Activated naive CD4-positive, alpha-beta T cell treated with anti-CD3 and anti-CD28 coated beads, Interleukin-2, amount 50 U/mL, for 24 hours (primary cell): ENCODE data around the gene HEXIM1.
A peak's percentile ranks its signal among the peaks of the same experiment; 100 is the strongest.
"Not testable (repeated sequence)": the region's sequence is repeated elsewhere in the genome, so short reads cannot be mapped to it uniquely, and the experiment has no call there.

Source experiments
- H3K27ac Mint-ChIP-seq: one replicate; pipeline ENCODE4 v1.8.0; 2021; ENCODE audit warnings: mild to moderate bottlenecking, mixed read lengths
- H3K27me3 Mint-ChIP-seq: one replicate; pipeline ENCODE4 v1.8.0; 2021; ENCODE audit warnings: mixed read lengths
- H3K36me3 Mint-ChIP-seq: one replicate; pipeline ENCODE4 v1.8.0; 2021; ENCODE audit warnings: mixed read lengths
- H3K4me1 Mint-ChIP-seq: one replicate; pipeline ENCODE4 v1.8.0; 2021; ENCODE audit warnings: mixed read lengths
- H3K4me3 Mint-ChIP-seq: one replicate; pipeline ENCODE4 v1.8.0; 2021; ENCODE audit warnings: mild to moderate bottlenecking, mixed read lengths
- H3K9me3 Mint-ChIP-seq: one replicate; pipeline ENCODE4 v1.8.0; 2021; ENCODE audit warnings: mixed read lengths

The HEXIM1 gene

GRCh38 chr17:45120558-45120957 is 27.7 kb upstream of the HEXIM1 start:
- H3K9me3 Mint-ChIP-seq = no peaks in the 10 kb centered on the region
- no peaks in the 10 kb centered on the region for H3K36me3 Mint-ChIP-seq
- H3K27me3 Mint-ChIP-seq = no peaks in the 10 kb centered on the region
- no peak overlapping the region for H3K4me3 Mint-ChIP-seq
- no peaks in the 10 kb centered on the region for H3K4me1 Mint-ChIP-seq
- H3K27ac Mint-ChIP-seq = no peak overlapping the region

GRCh38 chr17:45121055-45121454 is 27.2 kb upstream of the HEXIM1 start:
- Mint-ChIP-seq H3K4me1 (no peaks in the 10 kb centered on the region), H3K27ac (no peak overlapping the region), H3K4me3 (no peak overlapping the region), H3K36me3 (no peaks in the 10 kb centered on the region), H3K27me3 (no peaks in the 10 kb centered on the region), H3K9me3 (no peaks in the 10 kb centered on the region)

DNA sequence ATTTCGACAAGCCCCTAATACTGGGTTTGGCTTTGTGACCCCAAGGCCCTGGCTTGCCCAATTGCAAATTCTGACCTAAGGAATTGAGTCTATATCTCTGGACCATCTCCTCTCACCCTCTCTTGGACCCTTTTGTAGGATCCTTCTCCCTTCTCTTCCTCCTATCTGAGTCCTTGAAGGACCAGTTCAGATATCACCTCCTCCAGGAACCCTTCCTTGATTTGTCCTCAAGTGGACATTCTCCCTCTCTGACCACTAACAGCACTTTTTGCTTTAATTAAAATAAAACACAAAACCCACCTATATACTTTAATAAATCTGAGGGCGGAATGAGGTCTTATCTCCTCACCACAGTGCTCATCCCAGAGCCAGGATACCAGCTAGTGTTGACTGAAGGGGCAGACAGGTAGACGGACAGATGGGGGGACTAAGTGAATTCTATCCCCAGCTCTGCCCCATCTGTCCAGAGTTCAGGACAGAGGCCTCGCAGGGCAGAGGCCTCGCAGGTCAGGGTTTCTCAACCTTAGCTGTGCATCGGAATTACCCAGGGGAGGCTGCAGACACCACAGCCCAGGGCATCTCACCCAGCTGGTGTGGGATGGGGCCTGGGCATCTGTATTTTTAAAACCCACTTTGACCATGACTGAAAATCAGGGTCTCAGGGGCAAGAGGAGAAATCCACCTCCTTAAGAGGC is 25.1 kb upstream of the HEXIM1 start:
- no peaks in the 10 kb centered on the region for H3K9me3 Mint-ChIP-seq
- H3K27me3 Mint-ChIP-seq = no peaks in the 10 kb centered on the region
- no peaks in the 10 kb centered on the region for H3K36me3 Mint-ChIP-seq
- H3K27ac Mint-ChIP-seq = no peak overlapping the region
- H3K4me3 Mint-ChIP-seq = no peak overlapping the region
- H3K4me1 Mint-ChIP-seq = no peaks in the 10 kb centered on the region

DNA sequence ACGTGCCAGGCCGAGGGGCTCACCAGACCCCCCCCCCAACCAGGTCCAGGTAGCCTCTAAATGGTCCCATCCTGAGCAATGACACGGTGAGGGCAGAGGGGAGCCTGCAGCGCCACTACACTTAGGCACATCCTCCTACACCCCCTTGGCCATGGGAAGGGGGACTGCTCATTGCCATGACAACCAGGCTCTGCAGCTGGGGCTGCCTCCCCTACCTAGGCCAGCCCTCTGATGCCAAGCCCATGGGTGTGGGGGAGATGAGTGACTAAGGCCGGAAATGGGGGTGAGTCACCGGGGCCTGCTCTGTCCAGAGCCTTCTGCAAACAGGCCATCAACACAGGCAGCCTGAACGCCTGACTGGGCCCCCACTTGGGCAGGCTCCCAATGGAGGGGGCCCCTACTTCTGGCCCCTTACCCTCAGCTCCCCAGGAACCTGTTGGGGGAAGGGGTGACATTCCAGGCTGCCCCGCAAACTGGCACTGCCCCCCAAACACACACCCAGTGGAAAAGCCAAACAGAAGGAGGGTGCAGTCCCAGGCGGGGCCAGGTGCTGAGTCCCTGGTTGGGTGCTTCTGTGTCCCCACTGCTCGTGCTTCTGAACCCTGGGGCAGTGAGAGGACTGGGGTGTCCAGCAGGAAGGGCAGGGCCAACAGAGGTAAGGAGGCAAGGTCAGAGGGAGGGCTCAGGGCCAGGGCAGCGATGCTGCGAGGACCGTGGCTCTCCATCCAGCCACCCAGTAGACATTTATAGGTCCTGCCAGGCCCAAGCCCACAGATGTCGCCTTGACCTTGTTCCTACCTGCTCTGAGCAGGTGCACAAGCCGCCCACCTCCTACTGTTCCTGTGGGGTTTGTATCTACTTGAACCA is 24.1 kb upstream of the HEXIM1 start:
- Mint-ChIP-seq H3K27ac (no peak overlapping the region), H3K4me3 (no peak overlapping the region)

GRCh38 chr17:45124797-45125122 is 23.5 kb upstream of the HEXIM1 start:
- not testable (repeated sequence) for H3K9me3 Mint-ChIP-seq, H3K27me3 Mint-ChIP-seq, H3K4me3 Mint-ChIP-seq, H3K27ac Mint-ChIP-seq, H3K36me3 Mint-ChIP-seq, H3K4me1 Mint-ChIP-seq

More for the DNA sequence above, 24.1 kb upstream of the HEXIM1 start:
- Mint-ChIP-seq H3K36me3 (no peaks in the 10 kb centered on the region), H3K4me1 (no peaks in the 10 kb centered on the region), H3K27me3 (no peaks in the 10 kb centered on the region), H3K9me3 (no peaks in the 10 kb centered on the region)

DNA sequence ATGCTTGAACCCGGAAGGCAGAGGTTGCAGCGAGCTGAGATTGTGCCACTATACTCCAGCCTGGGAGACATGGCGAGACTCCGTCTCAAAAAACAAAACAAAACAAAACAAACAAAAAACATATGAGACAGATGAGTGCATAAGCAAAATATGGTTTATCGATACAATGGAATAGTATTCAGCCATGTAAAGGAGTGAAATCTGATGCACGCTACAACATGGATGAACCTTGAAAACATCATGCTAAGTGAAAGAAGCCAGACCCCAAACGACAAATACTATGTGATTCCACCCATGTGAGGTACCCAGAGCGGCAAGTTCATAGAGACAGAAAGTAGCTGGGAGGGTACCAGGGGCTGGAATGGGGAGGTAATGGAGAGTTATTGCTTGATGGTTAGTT is 22.8 kb upstream of the HEXIM1 start:
- H3K27me3 Mint-ChIP-seq = no peaks in the 10 kb centered on the region
- no peaks in the 10 kb centered on the region for H3K4me1 Mint-ChIP-seq
- H3K36me3 Mint-ChIP-seq = no peaks in the 10 kb centered on the region
- H3K9me3 Mint-ChIP-seq = no peaks in the 10 kb centered on the region
- no peak overlapping the region for H3K4me3 Mint-ChIP-seq
- peak overlapping the region; percentile 46 for H3K27ac Mint-ChIP-seq

DNA sequence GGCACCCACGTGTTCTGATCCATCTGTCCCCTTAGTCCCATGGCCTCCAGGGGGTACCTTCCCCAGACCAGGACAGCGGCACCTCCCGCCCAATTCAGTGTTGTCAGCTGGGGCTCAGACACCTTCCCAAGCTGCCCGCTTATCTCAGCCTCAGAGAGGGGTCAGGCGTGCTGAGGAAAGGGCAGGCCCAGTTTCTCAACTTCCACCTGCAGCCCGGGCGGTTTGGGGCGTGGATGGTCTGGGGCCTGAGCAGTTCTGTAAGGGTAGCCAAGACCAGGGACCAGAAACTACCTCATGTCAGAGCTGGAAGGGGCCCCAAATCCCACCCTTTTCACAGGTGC is 21.1 kb upstream of the HEXIM1 start:
- no peaks in the 10 kb centered on the region for H3K27me3 Mint-ChIP-seq

DNA sequence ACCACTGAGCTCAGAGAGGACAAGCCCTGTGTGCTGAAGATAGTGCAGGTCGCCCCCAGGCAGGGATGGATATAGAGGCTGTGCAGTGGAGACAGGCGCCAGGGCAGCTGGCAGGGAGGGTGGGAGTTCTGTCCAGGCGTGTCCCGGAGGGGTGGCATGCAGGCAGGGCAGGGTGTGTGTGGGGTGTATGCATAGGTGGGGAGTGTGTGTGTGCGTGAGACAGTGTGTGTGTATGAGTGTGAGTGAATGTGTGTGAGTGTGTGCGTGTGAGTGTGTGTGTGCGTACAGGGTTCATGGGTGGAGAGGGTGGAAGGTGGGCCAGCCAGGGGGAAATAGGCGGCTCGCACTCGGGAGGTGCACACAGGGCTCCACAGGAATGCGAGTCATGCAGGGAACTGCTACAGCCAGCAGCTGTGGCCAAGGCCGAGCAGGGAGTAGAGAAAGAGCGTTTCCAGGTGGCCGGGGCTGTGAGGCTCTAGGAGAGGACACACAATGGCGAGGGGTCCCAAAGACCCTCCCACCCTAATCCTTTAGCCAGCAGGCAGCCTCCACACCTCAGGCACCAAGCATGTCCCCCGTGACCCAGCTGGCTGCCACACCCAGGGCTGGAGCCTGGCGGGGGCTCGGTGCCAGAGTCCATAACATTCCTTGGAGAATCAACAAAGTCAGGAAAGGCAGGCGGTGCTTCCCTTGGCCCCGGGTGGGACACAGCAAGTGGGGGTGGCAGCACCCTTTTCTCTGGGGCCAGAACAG is 20.6 kb upstream of the HEXIM1 start:
- peaks cover 6% of the 10 kb centered on the region for H3K4me1 Mint-ChIP-seq
- no peaks in the 10 kb centered on the region for H3K27me3 Mint-ChIP-seq
- no peaks in the 10 kb centered on the region for H3K36me3 Mint-ChIP-seq
- no peaks in the 10 kb centered on the region for H3K9me3 Mint-ChIP-seq
- H3K27ac Mint-ChIP-seq = no peak overlapping the region
- no peak overlapping the region for H3K4me3 Mint-ChIP-seq

More for the DNA sequence above, 21.1 kb upstream of the HEXIM1 start:
- no peaks in the 10 kb centered on the region for H3K36me3 Mint-ChIP-seq
- no peaks in the 10 kb centered on the region for H3K9me3 Mint-ChIP-seq
- no peak overlapping the region for H3K27ac Mint-ChIP-seq
- H3K4me1 Mint-ChIP-seq = peaks cover 6% of the 10 kb centered on the region
- no peak overlapping the region for H3K4me3 Mint-ChIP-seq

DNA sequence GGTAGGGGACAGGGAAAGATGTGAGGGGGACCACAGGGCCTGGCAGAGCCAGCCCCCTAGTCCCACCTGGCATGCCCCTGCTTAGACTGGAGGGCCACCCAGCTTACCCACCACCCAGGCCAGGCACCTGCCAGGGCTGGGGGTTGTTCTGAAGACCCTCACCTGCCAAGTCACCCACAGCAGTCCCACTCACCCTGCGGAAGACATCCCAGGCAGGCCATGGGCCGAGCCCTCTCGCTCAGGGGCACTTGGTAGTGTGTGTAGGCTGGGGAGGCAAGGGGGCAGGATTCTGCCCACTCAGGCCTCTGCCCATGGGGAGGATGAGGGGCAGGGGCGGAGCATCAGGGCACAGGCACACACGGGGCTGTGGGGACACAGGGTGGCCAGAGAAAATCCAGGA is 19.9 kb upstream of the HEXIM1 start:
- Mint-ChIP-seq H3K27me3 (no peaks in the 10 kb centered on the region), H3K27ac (no peak overlapping the region), H3K36me3 (no peaks in the 10 kb centered on the region), H3K4me3 (no peak overlapping the region), H3K9me3 (no peaks in the 10 kb centered on the region), H3K4me1 (peaks cover 6% of the 10 kb centered on the region)

DNA sequence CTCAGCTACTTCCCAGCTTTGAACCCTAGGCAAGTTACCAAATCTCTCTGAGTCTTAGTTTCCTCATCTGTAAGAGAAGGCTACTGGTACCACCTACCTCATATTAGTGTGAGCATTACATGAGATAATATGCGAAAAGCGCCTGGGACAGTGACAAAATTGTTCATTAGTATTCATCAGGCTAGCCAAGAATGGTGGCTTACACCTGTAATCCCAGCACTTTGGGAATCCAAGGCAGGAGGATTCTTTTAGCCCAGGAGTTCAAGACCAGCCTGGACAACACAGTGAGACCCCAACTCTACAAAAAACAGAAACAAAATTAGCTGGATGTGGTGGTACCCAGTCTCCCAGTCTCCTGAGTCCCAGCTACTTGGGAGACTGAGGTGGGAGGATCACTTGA is 19.3 kb upstream of the HEXIM1 start:
- no peak overlapping the region for H3K27ac Mint-ChIP-seq
- H3K9me3 Mint-ChIP-seq = no peaks in the 10 kb centered on the region
- H3K4me1 Mint-ChIP-seq = peaks cover 10% of the 10 kb centered on the region
- no peak overlapping the region for H3K4me3 Mint-ChIP-seq
- H3K27me3 Mint-ChIP-seq = no peaks in the 10 kb centered on the region
- no peaks in the 10 kb centered on the region for H3K36me3 Mint-ChIP-seq

- peaks cover 10% of the 10 kb centered on the region for H3K4me1 Mint-ChIP-seq
- H3K4me3 Mint-ChIP-seq = no peak overlapping the region
- no peak overlapping the region for H3K27ac Mint-ChIP-seq
- H3K27me3 Mint-ChIP-seq = no peaks in the 10 kb centered on the region
- no peaks in the 10 kb centered on the region for H3K9me3 Mint-ChIP-seq
- H3K36me3 Mint-ChIP-seq = no peaks in the 10 kb centered on the region
Measured at GRCh38 chr17:45129426-45129939, 18.8 kb upstream of the HEXIM1 start.

DNA sequence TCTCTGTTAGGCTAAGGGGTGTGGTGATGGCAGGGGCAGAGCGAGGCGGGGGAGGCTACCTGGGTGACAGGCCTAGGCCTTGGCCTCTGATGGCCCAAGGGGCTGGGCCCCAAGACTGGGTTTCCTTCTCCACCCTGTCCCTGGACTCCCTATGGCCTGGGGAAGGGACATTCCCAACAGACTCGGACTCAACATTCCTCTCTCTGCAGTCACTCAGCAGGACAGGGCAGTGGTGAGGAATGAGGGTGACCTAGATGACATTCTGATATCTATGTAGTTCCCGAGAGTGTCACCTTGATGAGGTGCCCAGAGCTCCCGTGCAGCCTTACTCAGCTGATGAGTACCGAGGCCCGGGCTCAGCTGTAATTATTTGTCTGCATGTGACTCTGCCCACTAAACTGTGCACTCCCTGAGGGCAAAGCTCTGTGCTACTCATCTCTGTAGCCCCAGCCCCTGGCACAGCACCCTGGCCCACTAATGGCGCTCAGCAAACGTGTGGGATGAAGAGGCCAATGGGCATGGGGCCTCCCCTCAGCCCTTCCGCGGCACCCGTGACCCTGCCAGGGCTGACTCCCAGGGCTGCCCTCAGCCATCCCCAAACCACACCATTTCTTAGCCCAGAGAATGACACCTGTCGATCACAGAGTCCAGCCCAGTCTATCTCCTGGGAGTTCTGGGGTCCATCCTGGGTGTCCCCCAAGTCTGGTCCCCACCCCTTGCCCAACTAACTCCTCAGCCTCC is 18.2 kb upstream of the HEXIM1 start:
- H3K4me1 Mint-ChIP-seq = peaks cover 12% of the 10 kb centered on the region
- peak overlapping the region; percentile 44 for H3K4me3 Mint-ChIP-seq
- H3K27ac Mint-ChIP-seq = peak overlapping the region; percentile 59
- no peaks in the 10 kb centered on the region for H3K27me3 Mint-ChIP-seq
- no peaks in the 10 kb centered on the region for H3K9me3 Mint-ChIP-seq
- H3K36me3 Mint-ChIP-seq = no peaks in the 10 kb centered on the region

GRCh38 chr17:45130681-45131615 is 17.3 kb upstream of the HEXIM1 start:
- H3K27ac Mint-ChIP-seq = peak overlapping the region; percentile 59
- peak overlapping the region; percentile 44 for H3K4me3 Mint-ChIP-seq
- no peaks in the 10 kb centered on the region for H3K36me3 Mint-ChIP-seq
- no peaks in the 10 kb centered on the region for H3K27me3 Mint-ChIP-seq
- H3K4me1 Mint-ChIP-seq = peaks cover 14% of the 10 kb centered on the region
- no peaks in the 10 kb centered on the region for H3K9me3 Mint-ChIP-seq

GRCh38 chr17:45131616-45132319 is 16.5 kb upstream of the HEXIM1 start:
- Mint-ChIP-seq H3K9me3 (no peaks in the 10 kb centered on the region), H3K36me3 (no peaks in the 10 kb centered on the region), H3K27me3 (no peaks in the 10 kb centered on the region), H3K4me1 (peaks cover 21% of the 10 kb centered on the region), H3K4me3 (peak overlapping the region; percentile 66), H3K27ac (no peak overlapping the region)
